GM21528 (cell line): Measurements from ENCODE around the gene DCHS2.

Source experiments
- ATAC-seq: cut with Tn5 transposase; IDR thresholded peaks from one replicate; pipeline ENCODE4 v1.9.1; 2021; ENCODE audit warnings: mild to moderate bottlenecking, moderate library complexity; ENCODE audit not compliant: unreplicated experiment, low FRiP score

Gene DCHS2

GRCh38 chr4:154329939-154330338 is 161.7 kb downstream of the DCHS2 start:
- no peak for ATAC-seq

GRCh38 chr4:154329268-154329868 is 162.2 kb downstream of the DCHS2 start:
- no peak for ATAC-seq

DNA sequence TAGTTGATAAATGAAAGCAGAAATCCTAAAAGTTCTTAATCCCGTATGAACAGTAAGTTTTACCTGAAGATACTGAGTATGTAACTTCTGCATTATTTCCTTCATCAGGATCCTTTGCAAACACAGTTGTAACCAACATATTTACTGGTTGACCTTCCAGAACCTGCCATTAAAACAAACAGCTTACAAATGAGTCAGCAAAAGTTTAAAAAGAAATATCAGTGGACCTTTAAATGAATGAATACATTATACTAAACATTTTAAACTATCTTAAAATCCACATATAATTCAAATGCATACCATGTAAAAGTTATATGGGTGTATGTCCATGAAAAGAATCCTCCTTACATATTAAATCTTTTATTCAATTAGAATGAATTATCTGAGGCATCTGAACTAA is 163.6 kb downstream of the DCHS2 start:
- ATAC-seq = no peak

GRCh38 chr4:154320521-154320920 is 171.1 kb downstream of the DCHS2 start:
- no peak for ATAC-seq

- ATAC-seq = no peak
Observed at GRCh38 chr4:154319736-154320135, 171.9 kb downstream of the DCHS2 start.

GRCh38 chr4:154317201-154317999 is 174.2 kb downstream of the DCHS2 start:
- no peak for ATAC-seq

DNA sequence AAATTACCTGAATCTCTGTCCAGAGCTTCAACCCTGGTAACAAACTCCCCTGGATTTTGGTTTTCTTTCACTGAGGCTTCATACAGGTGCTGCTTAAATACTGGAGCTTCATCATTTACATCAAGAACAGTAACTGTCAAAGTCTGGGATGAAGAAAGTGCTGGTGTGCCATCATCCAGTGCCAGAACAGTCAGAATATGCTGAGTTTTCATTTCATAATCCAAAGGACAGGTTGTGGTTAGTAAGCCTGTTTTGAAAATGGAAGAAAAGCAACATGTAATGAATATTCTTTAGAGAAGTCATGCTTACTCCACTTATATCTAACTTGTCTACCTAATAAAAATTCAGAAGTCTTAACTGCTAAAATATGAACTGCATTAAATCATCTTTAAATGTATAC is 175.9 kb downstream of the DCHS2 start:
- no peak for ATAC-seq

DNA sequence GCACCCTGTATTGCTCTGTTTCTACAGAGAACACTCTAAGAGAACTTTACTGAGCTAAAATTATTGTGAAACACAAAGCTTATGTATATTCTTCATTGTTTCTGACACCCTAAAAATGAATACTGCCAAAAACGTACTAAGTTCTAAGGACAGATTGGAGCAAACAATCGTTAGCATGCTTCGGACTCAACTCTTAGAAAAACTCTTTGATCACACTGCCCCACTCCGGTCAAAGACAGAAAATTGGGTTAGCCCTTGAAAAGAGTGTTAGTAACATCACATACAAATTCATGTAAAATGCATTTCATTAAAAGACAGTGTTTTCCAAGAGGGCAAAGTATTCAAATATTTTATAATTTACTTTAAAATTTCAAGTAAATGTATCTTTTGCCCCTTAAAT is 177.4 kb downstream of the DCHS2 start:
- ATAC-seq = no peak

- no peak for ATAC-seq
Observed at GRCh38 chr4:154313004-154313585, 178.5 kb downstream of the DCHS2 start.

DNA sequence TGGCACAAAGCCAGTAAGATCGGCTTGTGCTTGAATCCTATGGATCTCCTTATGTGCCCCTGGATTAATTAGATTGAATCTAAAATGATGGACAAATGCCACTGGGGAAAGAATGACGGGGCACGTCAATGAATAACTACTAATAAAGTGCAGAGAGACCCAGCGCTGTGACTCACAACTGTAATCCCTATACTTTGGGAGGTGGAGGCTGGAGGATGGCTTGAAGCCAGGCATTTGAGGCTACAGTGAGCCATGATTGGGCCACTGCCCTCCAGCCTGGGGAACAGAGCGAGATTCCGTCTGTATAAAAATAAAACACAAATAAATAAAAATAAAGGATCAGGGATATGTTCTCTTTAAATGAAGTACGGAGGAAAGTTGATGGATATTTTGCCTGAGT is 179.4 kb downstream of the DCHS2 start:
- no peak for ATAC-seq

GRCh38 chr4:154310578-154310977 is 181.0 kb downstream of the DCHS2 start:
- no peak for ATAC-seq

DNA sequence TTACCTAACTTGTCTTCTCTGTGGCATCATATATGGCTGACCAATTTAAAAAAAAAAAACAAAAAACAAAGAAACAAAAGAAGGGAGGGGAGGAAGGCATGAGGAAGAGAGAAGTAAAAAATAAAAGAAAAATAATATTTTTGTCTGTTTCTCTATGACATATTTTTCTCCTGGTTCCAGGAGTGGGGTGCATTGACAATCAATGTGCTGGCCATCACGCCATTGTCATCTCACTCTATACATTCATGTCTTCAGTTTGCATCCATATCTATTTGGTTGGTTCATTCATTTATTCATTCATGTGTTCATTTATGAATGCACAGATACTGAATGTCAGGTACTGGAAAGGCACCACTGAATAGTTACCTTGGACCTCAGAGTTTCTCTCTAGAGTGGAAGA is 183.4 kb downstream of the DCHS2 start:
- no peak for ATAC-seq

DNA sequence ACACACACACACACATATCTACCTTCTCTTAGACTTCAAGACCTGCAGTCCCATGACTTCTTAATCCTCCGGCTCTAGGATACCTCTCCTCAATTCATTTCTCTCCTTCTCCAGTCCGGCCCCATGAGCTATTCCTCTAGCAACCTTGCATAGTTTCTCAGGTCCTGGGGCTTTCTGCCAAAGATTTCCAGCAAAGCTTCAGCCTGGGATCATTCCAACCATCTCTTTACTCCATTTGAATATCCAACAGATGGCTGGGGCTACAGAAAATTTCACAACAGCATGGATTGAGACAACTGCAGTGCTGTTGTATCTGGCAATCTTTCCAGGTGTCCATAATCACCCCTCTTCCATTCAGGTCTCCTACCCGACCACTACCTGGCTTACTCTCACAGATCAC is 184.1 kb downstream of the DCHS2 start:
- ATAC-seq = no peak

GRCh38 chr4:154305616-154306015 is 186.0 kb downstream of the DCHS2 start:
- ATAC-seq = no peak

DNA sequence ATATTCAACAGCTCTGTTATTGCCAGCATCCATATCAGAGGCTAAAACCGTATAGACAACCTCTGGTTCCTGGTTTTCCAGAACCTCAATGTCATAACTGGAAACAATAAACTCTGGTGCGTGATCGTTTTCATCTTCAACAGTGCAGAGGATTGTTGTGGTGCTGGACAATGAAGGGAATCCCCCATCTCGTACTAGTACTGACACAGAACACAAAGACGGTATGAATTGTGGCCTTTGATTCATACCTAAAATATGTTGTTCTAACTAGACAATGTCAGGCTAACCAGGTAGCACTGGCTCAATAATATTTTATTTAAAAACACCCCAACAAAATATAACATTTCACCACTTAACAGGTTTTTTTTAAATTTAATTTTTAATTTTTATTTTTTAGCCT is 186.9 kb downstream of the DCHS2 start:
- no peak for ATAC-seq

GRCh38 chr4:154294652-154295350 is 196.8 kb downstream of the DCHS2 start:
- ATAC-seq = no peak

DNA sequence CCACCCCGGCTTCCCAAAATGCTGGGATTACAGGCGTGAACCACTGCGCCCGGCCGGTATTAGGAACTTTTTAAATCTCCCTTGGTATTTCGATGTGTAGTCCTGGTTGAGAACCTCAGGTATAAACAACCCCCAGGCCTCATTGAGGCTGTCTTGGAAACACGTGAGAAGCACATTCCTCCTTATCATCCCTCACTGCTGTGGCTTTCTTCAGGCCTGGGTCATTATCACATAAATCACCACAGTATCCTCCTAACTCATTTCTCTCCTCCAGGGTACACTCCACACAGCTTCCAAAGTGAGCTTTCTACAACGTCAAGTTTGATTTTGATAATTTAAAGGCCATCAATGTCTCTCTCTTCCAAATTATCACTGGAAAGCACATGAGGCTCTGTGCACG is 198.2 kb downstream of the DCHS2 start:
- no peak for ATAC-seq

DNA sequence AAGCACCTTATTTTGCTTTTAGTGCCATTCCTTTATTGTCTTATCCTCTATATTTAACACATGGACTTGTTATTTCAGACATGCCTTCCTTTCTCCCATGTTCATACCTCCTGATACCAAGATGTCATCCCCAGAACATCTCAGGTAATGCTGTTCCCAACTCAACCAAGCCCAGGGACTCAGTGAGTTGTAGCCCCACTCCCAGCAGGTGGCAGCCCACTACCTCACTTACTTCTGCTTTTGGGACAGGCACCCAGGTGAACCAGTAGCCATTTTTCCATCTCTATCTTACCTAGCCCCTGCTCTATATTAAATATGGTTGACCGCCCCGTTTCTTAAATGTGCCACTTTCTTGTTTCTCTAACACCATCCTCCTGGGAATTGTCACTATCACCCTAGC is 199.0 kb downstream of the DCHS2 start:
- ATAC-seq = no peak

- ATAC-seq = no peak
Observed at GRCh38 chr4:154277172-154277571, 214.4 kb downstream of the DCHS2 start.

DNA sequence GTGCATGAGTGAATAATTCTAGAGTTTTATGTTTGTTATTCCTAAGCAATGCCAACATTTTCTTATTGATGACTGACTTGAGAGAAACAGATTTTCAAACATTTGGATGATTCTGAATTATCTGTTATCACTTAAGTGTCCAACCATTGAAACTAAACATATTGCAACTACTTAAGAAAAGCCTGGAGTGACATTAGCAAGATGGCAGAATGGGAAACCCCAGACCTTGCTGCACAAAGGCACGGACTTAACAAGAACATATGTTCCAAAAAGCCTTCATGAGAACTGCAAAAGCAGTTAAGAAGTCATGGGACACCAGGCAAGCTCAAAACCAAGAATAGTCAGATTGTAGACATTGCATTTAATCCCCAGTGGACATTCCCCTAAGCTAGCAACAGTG is 215.1 kb downstream of the DCHS2 start:
- no peak for ATAC-seq

GRCh38 chr4:154254999-154255398 is 236.6 kb downstream of the DCHS2 start:
- ATAC-seq = no peak
